ENCODE results near the gene CRYBG3. TPM values are rescaled to one million over a fixed set of nuclear protein-coding genes. Genes with fewer than 3 reads are reported as not detected.

Gene CRYBG3
- total RNA-seq, 1 experiment from 2014 or later = 5.9 TPM

DNA sequence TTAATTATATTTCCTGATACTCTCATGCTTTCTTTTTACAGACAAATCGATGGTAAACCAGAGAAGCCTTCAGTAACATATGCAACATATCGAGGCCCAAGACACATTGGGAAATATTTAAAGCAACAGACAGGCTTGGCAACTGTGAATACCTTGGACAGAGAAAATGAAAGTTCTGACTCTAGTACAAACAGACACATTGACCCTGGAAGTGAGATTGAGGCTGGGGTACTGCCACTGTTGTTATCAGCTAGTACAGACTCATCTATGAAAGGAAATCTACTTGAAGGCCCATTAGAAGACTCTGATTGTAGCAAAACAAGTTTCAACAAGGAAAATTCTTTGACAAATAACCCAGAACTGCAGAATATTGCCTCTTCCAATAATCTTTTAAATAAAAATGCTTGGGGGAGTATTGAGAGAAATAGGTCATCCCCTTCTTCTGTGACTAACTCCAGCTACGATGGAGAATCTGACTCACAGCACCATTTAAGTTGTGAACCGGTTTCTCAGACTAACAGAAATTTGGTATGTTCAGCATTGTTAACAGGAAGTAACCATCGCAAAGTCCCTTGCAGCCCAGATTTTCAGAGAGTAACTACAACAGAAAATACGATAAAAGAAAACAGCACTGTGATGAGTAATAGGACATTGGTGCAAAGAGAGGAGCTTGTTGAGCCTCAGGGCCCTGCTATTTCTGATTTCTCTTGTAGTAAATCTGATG is 50.2 kb downstream of the CRYBG3 start:
- Mint-ChIP-seq H3K4me3 (no peak overlapping the region), H3K9me3 (peaks cover 0 to 6% of the 10 kb centered on the region in 2 experiments; a peak in 1 of 5 replicates), H3K27me3 (ENCODE audit: low read depth) (no peaks in the 10 kb centered on the region), H3K27ac (no peak overlapping the region), H3K36me3 (ENCODE audit: insufficient read depth in 1 of 3, low read depth in 3 of 3) (peaks cover 0 to 17% (median 7%) of the 10 kb centered on the region in 3 experiments), H3K4me1 (no peaks in the 10 kb centered on the region)
- Histone ChIP-seq H3K79me1 (ENCODE audit: insufficient read depth, low read depth, low read length, poor library complexity, severe bottlenecking) (no peaks in the 10 kb centered on the region), H4K20me1 (ENCODE audit: control insufficient read depth, insufficient read depth, insufficient read length) (no peaks in the 10 kb centered on the region), H4K8ac (replicated peaks; ENCODE audit: insufficient read length, low read depth, low read length) (no peak overlapping the region), H3K4me2 (ENCODE audit: insufficient read depth, insufficient read length, low read length) (no peak overlapping the region), H3K79me2 (ENCODE audit: insufficient read depth, low read length) (no peaks in the 10 kb centered on the region), H2BK15ac (ENCODE audit: low read depth, low read length) (no peak overlapping the region), H3K23me2 (ENCODE audit: insufficient read length, low read depth, low read length, poor library complexity, severe bottlenecking) (no peaks in the 10 kb centered on the region), H2BK12ac (ENCODE audit: insufficient read length, low read depth, low read length) (no peak overlapping the region), H4K91ac (ENCODE audit: insufficient read length, low read depth, low read length) (no peak overlapping the region), H3K18ac (ENCODE audit: insufficient read length, low read depth, low read length) (no peak overlapping the region), H3K27ac (ENCODE audit: insufficient read length, low read depth, low read length) (no peak overlapping the region), H2AK5ac (ENCODE audit: insufficient read length, low read length) (no peak overlapping the region), H3K4ac (ENCODE audit: low read depth, low read length) (no peak overlapping the region), H2BK20ac (ENCODE audit: low read depth, low read length, poor library complexity, severe bottlenecking) (no peak overlapping the region), H3K14ac (ENCODE audit: insufficient read depth, low read length) (no peak overlapping the region), H2AFZ (ENCODE audit: low read length) (no peak overlapping the region), H3K4me1 (ENCODE audit: insufficient read depth, low read length) (no peaks in the 10 kb centered on the region), H3K9ac (ENCODE audit: extremely low read depth, insufficient read length, low read length) (no peak overlapping the region), H3K27me3 (ENCODE audit: insufficient read depth, low read length) (no peaks in the 10 kb centered on the region), H2BK120ac (ENCODE audit: low read depth, low read length, poor library complexity, severe bottlenecking) (no peak overlapping the region), H3T11ph (ENCODE audit: low read length) (no peak overlapping the region), H3K9me3 (ENCODE audit: control insufficient read depth, low read depth, low read length) (no peaks in the 10 kb centered on the region), H3K23ac (ENCODE audit: insufficient read length, low read depth, low read length) (no peak overlapping the region), H2BK5ac (ENCODE audit: insufficient read length, low read length) (no peak overlapping the region), H3K56ac (ENCODE audit: insufficient read length, low read depth, low read length) (no peak overlapping the region), H4K5ac (ENCODE audit: insufficient read length, low read depth, low read length) (no peak overlapping the region)
- TF ChIP-seq, protein P1, sequence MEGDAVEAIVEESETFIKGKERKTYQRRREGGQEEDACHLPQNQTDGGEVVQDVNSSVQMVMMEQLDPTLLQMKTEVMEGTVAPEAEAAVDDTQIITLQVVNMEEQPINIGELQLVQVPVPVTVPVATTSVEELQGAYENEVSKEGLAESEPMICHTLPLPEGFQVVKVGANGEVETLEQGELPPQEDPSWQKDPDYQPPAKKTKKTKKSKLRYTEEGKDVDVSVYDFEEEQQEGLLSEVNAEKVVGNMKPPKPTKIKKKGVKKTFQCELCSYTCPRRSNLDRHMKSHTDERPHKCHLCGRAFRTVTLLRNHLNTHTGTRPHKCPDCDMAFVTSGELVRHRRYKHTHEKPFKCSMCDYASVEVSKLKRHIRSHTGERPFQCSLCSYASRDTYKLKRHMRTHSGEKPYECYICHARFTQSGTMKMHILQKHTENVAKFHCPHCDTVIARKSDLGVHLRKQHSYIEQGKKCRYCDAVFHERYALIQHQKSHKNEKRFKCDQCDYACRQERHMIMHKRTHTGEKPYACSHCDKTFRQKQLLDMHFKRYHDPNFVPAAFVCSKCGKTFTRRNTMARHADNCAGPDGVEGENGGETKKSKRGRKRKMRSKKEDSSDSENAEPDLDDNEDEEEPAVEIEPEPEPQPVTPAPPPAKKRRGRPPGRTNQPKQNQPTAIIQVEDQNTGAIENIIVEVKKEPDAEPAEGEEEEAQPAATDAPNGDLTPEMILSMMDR (conservative IDR thresholded peaks at IDR 0.05) = no peak
- WGBS (ENCODE audit: extremely low coverage, insufficient read length, low lambda C conversion rate) = no CpG with 5 or more reads among the region's 6 CpGs
- DNase-seq = no peak

Data from H9 (cell line).